ENCODE data around the gene MCTP2.

Gene MCTP2

GRCh38 chr15:94293411-94294402 is 62.3 kb downstream of the MCTP2 start:
- no peak for DNase-seq (ENCODE audit: extremely low spot score, insufficient read length, low read depth)

GRCh38 chr15:94294556-94294955 is 63.2 kb downstream of the MCTP2 start:
- DNase-seq (ENCODE audit: extremely low spot score, insufficient read length, low read depth) (no peak), FAIRE-seq (no peak)

More at GRCh38 chr15:94293411-94294402, 62.3 kb downstream of the MCTP2 start:
- no peak for FAIRE-seq

DNA sequence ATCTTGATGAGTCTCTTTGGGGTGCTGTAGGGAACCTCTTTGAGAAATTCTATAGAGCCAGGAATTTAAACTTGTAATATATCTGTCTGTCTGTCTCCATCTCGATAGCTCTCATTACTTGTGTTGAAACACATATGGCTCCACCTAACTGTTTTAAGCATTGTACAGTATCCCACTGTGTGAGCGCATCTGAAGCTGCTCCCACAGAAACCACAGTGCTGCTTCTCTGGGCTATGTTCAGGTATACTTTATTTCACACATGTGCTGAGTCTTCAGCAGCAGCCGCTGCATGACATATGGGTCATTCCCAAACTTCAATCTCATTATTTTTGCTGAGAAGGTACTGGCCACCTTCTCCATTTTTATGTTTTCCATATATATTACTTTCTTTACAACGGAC is 63.9 kb downstream of the MCTP2 start:
- FAIRE-seq (no peak), DNase-seq (ENCODE audit: extremely low spot score, insufficient read length, low read depth) (no peak)

- FAIRE-seq, result no peak
- no peak for DNase-seq (ENCODE audit: extremely low spot score, insufficient read length, low read depth)
Measured at GRCh38 chr15:94296717-94297116, 65.4 kb downstream of the MCTP2 start.

- FAIRE-seq, result peak; percentile 72
- DNase-seq (ENCODE audit: extremely low spot score, insufficient read length, low read depth), result no peak
Measured at GRCh38 chr15:94297558-94297957, 66.2 kb downstream of the MCTP2 start.

- no peak for FAIRE-seq
- DNase-seq (ENCODE audit: extremely low spot score, insufficient read length, low read depth), result no peak
Measured at GRCh38 chr15:94298364-94298763, 67.0 kb downstream of the MCTP2 start.

DNA sequence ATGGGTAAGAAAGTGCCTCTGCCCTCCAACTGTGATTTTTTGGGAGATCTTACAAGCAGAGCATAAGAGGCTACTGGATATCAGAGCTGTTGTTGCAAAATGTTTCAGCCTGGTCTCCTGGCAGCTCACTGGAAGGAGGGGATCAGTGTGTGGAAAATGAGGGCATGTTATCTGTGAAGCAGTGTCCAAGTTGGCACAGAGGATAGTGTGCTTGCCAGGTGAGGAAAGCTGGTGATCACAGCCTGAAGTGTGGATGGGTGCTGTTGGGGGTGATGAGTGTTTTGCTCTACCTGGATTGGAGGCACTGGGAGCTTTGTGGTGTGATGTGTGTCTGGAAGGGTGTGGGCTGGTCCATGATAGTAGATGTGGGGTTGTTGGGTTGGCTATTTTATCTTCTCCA is 69.3 kb downstream of the MCTP2 start:
- FAIRE-seq (no peak), DNase-seq (ENCODE audit: extremely low spot score, insufficient read length, low read depth) (no peak)

GRCh38 chr15:94305133-94305532 is 73.8 kb downstream of the MCTP2 start:
- peak; percentile 69 for FAIRE-seq

GRCh38 chr15:94306700-94307650 is 75.6 kb downstream of the MCTP2 start:
- peak; percentile 35 for DNase-seq (ENCODE audit: extremely low spot score, insufficient read length, low read depth)

More at GRCh38 chr15:94305133-94305532, 73.8 kb downstream of the MCTP2 start:
- no peak for DNase-seq (ENCODE audit: extremely low spot score, insufficient read length, low read depth)

DNA sequence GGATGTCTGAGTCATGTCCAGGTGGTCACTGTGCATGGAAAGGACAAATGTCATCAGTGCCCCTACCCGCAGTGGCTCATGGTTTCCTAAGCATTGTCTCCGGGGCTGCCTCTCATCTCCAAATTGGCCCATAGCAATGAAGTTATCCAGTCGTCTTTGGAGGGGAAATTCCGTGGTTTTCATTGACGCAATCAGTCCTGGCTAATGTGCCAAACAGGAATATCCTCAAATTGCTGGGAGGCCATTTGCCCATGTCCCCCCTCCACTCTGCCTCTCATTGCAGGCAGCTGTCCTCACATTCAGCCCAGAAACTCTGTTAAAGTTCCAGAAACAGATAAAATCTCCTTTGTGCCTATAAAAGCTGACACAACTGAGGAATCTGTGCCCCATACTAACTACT is 81.6 kb downstream of the MCTP2 start:
- DNase-seq (ENCODE audit: extremely low spot score, insufficient read length, low read depth), result no peak
- no peak for FAIRE-seq

More at GRCh38 chr15:94306700-94307650, 75.6 kb downstream of the MCTP2 start:
- FAIRE-seq, result peak; percentile 92

GRCh38 chr15:94314639-94315038 is 83.3 kb downstream of the MCTP2 start:
- FAIRE-seq, result no peak
- no peak for DNase-seq (ENCODE audit: extremely low spot score, insufficient read length, low read depth)

DNA sequence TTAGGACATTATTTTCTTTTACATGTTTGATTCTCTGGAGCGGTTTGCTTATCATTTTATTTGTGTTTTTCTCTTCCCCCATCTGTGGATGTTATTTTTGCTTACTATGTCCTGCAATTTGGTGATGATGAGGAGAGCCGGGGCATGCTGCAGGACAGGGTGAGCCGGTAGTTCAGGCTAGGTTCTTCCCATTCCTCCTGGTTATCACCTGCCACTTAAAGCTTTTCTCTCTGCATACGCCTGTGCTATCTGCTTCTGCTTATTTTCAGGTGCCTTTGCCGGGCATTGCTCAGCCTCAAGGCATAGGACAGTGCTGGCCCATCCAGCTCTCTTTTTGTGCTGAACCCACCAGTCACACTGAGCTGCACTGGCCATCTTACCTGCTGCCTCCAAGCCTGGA is 85.8 kb downstream of the MCTP2 start:
- FAIRE-seq, result no peak
- no peak for DNase-seq (ENCODE audit: extremely low spot score, insufficient read length, low read depth)

- DNase-seq (ENCODE audit: extremely low spot score, insufficient read length, low read depth), result no peak
- no peak for FAIRE-seq
Measured at GRCh38 chr15:94322141-94322540, 90.8 kb downstream of the MCTP2 start.

DNA sequence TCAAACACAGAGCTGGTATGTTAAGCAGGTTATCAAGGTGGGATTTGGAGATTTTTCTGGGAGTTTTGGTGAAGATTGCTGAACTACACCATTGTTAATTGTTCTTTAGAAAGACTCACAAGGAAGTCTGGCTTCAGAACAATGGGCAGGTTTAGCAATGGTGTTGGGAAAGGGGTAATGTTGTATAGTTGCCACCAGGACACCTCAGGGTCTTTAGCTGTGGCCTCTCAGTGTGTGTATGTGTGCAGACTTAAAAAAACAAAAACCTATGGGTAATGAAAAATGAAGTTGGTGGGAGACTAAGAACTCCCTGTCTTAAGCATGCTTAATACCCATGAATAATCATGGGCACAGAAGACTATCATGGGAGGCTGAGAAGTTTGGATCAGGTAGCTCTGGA is 91.7 kb downstream of the MCTP2 start:
- no peak for FAIRE-seq
- DNase-seq (ENCODE audit: extremely low spot score, insufficient read length, low read depth), result no peak

GRCh38 chr15:94324117-94324826 is 92.9 kb downstream of the MCTP2 start:
- peak; percentile 39 for DNase-seq (ENCODE audit: extremely low spot score, insufficient read length, low read depth)
- FAIRE-seq, result peak; percentile 95

DNA sequence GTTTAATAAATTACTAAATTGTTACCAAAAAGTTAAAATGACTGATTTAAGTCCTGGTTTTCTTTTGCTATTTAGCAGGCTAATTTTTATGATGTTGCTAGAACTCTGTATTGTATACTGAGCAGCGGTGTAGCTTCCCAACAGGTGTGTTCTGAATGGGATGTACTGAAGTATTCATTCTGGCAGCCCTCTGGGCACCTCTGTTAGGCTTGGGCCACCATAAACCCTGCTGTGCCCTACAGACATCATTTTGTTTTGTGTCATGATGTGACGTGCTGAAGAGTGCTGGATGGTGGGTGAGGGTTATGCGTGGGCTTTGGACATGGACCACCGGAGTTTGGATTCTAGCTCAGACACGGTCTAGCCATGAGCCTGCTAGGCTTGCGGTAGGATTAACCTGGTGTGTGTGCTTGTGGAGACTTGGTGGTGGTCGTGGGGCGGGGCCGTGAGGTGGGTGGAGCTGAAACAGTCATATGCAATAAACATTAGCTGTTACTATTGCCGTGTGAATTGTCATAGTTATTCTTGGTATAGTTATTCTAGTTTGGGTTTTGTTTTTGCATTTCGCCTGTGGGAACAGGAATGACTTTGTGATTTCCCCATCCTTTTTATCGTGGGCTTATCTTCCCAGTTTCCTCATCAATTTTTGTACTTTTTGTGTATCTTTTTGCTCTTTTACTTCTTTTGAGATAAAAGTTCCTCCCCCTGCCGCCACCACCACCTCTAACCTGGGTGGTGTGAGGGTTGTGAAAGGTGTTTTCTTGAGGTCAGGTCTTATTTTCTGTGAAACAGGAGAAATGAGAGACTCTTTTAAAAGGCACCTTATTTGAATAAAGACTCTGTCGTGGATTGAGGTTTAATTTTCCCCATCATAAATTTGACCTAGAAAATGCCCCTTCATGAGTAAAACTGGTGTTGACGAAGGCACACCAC is 93.7 kb downstream of the MCTP2 start:
- FAIRE-seq (peak; percentile 29), DNase-seq (ENCODE audit: extremely low spot score, insufficient read length, low read depth) (no peak)

GRCh38 chr15:94327356-94327936 is 96.1 kb downstream of the MCTP2 start:
- DNase-seq (ENCODE audit: extremely low spot score, insufficient read length, low read depth), result no peak
- FAIRE-seq, result peak; percentile 67

DNA sequence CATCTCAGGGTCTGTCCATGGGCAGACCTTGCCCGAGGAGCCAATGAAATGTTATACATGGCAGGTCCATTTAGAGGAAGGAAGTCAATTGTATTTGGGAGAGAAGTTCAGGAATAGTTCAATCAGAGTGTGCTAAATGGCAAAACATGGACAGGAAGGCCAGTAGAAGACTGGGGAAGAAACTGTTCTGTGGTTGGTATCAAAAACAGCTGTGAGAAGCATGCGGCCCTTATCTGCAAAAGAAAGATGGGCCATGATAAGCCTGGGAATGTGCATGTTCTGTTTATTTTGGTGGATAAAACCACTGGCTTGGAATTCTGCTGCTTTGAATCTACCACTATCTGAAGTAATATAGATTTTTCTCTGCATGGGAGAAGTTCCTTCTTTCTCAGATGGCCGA is 100.4 kb downstream of the MCTP2 start:
- FAIRE-seq (no peak), DNase-seq (ENCODE audit: extremely low spot score, insufficient read length, low read depth) (no peak)
